ENCODE data around the gene PPP1R2C. TPM values are rescaled to one million over a fixed set of nuclear protein-coding genes. Genes with fewer than 3 reads are reported as not detected.

Gene PPP1R2C
- total RNA-seq, 3 donors from 2014 or later, result not detected

DNA sequence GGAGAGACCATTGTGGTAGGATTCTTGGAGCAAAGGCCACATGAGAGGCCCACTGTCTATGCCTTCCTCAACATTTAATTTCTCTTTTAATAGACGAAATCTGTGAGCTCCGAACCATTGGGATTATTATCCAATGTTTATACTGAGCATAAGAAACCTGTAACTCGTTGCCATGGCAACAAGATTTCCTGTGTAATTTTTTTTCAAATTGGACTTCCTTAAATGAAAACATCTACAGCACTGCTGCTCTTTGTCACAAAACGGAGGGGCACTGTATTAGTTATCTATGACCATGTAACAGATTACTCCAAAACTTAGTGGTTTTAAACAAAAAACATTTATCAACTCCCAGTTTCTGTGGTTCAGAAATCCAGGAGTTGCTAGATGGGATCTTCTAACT lies 38.7 kb downstream of the PPP1R2C start:
- Histone ChIP-seq H3K4me3 (no peak overlapping the region), H3K27me3 (peaks cover 0 to 3% of the 10 kb centered on the region in 2 donors), H3K36me3 (no peaks in the 10 kb centered on the region), H3K4me1 (no peaks in the 10 kb centered on the region), H3K9me3 (no peaks in the 10 kb centered on the region), H3K27ac (no peak overlapping the region)
- TF ChIP-seq POLR2A (IDR thresholded peaks at IDR 0.05) (no peak), POLR2AphosphoS5 (IDR thresholded peaks at IDR 0.05) (no peak)
- TF ChIP-seq, protein P1, sequence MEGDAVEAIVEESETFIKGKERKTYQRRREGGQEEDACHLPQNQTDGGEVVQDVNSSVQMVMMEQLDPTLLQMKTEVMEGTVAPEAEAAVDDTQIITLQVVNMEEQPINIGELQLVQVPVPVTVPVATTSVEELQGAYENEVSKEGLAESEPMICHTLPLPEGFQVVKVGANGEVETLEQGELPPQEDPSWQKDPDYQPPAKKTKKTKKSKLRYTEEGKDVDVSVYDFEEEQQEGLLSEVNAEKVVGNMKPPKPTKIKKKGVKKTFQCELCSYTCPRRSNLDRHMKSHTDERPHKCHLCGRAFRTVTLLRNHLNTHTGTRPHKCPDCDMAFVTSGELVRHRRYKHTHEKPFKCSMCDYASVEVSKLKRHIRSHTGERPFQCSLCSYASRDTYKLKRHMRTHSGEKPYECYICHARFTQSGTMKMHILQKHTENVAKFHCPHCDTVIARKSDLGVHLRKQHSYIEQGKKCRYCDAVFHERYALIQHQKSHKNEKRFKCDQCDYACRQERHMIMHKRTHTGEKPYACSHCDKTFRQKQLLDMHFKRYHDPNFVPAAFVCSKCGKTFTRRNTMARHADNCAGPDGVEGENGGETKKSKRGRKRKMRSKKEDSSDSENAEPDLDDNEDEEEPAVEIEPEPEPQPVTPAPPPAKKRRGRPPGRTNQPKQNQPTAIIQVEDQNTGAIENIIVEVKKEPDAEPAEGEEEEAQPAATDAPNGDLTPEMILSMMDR (IDR thresholded peaks at IDR 0.05), result no peak
- intact Hi-C loops (cut with DNase I; ENCODE audit: low total_unique reads), result loop anchor here (10.0 kb wide), 1 partner anchor 106 kb away; no protein-coding TSS in a partner anchor
- DNase-seq (ENCODE audit: low spot score in 2 of 2), result no peak

DNA sequence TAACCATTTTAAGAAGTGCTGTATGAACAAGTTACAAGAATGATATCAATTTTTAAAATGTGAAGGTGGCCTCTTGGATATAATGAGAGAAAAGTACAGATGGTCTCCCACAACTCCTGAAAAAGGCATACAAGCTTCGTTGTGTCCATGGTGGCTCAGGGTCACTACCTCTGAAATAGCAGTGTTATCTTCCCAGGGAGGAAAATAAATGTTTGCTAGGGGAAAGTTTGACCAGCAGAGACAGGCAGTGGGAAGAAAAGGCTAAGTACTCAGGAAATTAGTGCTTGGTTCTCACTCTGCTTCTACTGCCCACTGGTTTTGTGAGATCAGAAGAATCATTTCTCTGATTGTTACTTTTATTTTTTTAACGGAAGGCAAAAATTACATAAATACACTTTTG lies 39.4 kb downstream of the PPP1R2C start:
- DNase-seq (ENCODE audit: low spot score in 2 of 2), result no peak
- no peaks in the 10 kb centered on the region for H3K9me3 ChIP-seq
- intact Hi-C loops (cut with DNase I; ENCODE audit: low total_unique reads), result loop anchor here (10.0 kb wide), 1 partner anchor 106 kb away; no protein-coding TSS in a partner anchor
- H3K4me3 ChIP-seq, result no peak overlapping the region
- TF ChIP-seq POLR2AphosphoS5 (IDR thresholded peaks at IDR 0.05) (no peak), POLR2A (IDR thresholded peaks at IDR 0.05) (no peak)
- TF ChIP-seq, protein P1 (IDR thresholded peaks at IDR 0.05), result no peak
- H3K27ac ChIP-seq, result no peak overlapping the region
- no peaks in the 10 kb centered on the region for H3K4me1 ChIP-seq
- no peaks in the 10 kb centered on the region for H3K36me3 ChIP-seq
- H3K27me3 ChIP-seq, result peaks cover 0 to 3% of the 10 kb centered on the region in 2 donors

DNA sequence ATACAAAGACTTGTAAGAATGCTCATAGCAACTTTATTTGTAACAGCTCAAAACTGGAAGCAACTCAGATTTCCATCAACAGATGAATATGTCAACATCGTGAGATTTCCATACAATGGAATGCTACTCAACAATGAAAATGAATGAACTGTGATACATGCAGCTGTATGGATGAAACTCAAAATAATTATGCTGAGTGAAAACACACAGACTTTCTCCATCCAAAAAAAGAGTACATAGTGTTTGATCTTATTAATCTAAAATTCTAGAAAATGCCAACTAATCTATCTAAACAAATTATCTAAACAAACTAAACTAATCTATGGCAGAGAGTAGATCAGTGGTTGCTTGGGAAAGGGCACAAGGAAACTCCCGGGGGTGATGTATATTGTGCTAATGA lies 42.7 kb downstream of the PPP1R2C start:
- Histone ChIP-seq H3K4me1 (no peaks in the 10 kb centered on the region), H3K4me3 (no peak overlapping the region), H3K27me3 (peaks cover 0 to 3% of the 10 kb centered on the region in 2 donors), H3K36me3 (no peaks in the 10 kb centered on the region), H3K9me3 (no peaks in the 10 kb centered on the region), H3K27ac (no peak overlapping the region)
- TF ChIP-seq, protein P1 (IDR thresholded peaks at IDR 0.05), result no peak
- TF ChIP-seq POLR2A (IDR thresholded peaks at IDR 0.05) (no peak), POLR2AphosphoS5 (IDR thresholded peaks at IDR 0.05) (no peak)
- intact Hi-C loops (cut with DNase I; ENCODE audit: low total_unique reads), result loop anchor here (10.0 kb wide), 1 partner anchor 110 kb away; no protein-coding TSS in a partner anchor
- no peak for DNase-seq (ENCODE audit: low spot score in 2 of 2)

- Histone ChIP-seq H3K27me3 (no peaks in the 10 kb centered on the region), H3K4me3 (no peak overlapping the region), H3K9me3 (no peaks in the 10 kb centered on the region), H3K4me1 (no peaks in the 10 kb centered on the region), H3K36me3 (no peaks in the 10 kb centered on the region), H3K27ac (no peak overlapping the region)
- peak in 1 of 2 donors; percentile 18 for DNase-seq (ENCODE audit: low spot score in 2 of 2)
- intact Hi-C loops (cut with DNase I; ENCODE audit: low total_unique reads), result loop anchor here (10.0 kb wide), 1 partner anchor 112 kb away; no protein-coding TSS in a partner anchor
- TF ChIP-seq POLR2A (IDR thresholded peaks at IDR 0.05), result no peak
- no peak for TF ChIP-seq POLR2AphosphoS5 (IDR thresholded peaks at IDR 0.05)
- TF ChIP-seq, protein P1 (IDR thresholded peaks at IDR 0.05), result no peak
Observed at GRCh38 chrX:42732506-42732905, 45.5 kb downstream of the PPP1R2C start.
